HFF-Myc (cell line): ENCODE measurements around the gene TNFRSF1A.

ENCODE experiments used
- DNase-seq: peaks from one replicate; pipeline ENCODE4 v3.0.0-alpha.2; 2011; ENCODE audit warnings: low read depth; ENCODE audit errors: extremely low read depth
- H3K4me3 ChIP-seq: replicated peaks from 2 replicates; pipeline ENCODE4 v1.5.1; 2011; ENCODE audit warnings: low read depth, mild to moderate bottlenecking, control low read depth, low read length
- CTCF ChIP-seq: IDR thresholded peaks from 2 replicates; pipeline ENCODE4 v1.5.1; 2012; ENCODE audit warnings: mild to moderate bottlenecking, low read depth, low read length, control low read depth; ENCODE audit errors: missing control alignments

The TNFRSF1A gene

GRCh38 chr12:6355491-6356373 lies 13.9 kb upstream of the TNFRSF1A start:
- H3K4me3 ChIP-seq, result no peak overlapping the region
- DNase-seq, result no peak
- TF ChIP-seq CTCF, result no peak

DNA sequence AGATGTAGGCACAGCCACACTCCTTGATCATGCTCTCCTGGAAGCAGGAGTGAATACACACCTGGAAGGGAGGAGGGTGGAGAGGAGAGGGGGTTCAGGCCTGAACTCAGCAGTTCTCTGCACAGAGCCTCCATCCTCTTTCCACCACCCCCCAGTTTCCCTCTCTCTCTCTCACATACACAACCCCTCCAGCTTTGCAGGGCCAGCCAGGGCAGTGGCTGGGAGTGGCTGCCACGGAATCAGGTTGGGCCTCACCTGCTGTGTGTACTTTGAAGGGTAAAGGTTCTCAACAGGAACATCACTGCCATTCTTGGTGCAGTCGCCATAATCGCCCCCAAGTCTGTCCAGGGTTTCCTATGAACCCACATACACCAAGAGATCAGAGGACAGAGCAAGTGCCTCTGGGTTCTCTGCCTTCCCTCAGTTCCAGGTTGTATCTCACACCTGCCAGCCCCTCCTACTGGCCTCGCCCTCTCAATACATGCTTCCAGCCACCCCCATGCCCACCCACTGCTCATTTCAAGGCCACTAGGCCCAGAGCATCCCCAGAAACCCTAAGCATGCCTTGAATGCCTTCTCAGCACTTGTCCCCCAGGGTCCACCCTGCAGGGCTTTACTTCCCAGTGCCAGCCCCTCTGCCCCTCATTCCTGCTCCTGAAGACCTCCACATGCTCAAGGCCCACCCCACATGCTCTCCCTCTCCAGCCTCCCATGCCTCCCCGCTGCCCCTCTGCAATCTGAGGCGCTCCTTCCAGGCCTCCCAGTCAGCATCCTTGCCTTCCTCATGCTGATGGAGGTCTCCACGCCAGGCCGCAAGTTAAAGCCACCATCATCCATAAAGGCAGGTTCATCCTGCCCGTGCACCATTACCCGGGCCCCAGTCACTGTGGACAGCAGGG lies 12.9 kb upstream of the TNFRSF1A start:
- H3K4me3 ChIP-seq, result no peak overlapping the region
- no peak for TF ChIP-seq CTCF
- no peak for DNase-seq

DNA sequence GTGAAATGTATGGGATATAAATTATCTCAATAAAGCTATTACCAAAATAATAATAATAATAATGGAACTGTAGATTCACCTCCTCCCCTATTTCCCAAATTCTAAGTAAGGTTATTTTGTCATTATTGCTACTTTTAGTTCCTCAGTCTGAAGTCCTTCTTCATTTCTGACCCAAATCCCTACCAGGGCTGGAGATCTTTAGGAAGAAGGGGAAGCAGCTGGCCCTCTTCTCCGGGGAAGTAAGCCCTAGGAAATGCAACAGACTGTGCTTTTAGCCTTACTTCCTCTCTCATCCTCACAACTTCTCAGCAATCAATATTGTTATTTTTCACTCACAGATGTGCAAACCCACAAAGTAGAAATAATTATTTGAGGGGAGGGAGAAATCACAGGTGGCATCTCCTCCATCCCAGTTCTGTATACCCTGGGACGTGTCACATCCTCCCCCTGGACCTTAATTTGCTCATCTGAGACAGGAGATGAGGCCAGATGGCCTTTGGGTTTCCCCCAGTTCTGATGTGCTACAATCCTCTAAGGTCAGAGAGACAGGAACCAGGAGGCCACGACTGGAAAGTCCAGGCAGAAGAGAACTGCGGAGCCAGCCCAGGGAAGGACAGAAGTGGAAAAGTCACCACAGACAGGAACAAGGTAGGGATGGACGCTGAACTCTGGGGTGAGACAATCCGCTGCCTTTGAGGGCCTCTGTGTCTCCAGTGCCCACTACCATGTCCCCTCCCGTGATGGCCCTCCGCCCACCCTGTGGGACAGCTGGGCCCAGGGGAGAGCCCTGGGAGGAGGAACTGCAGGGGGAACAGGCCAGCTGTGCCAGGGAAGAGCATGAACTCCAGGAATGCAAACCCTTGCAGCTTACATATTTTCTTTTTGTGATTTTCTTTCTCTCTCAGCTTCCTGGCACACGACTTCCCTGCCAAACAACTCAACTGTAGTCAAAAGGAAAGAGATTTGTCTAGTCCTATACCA lies 10.6 kb upstream of the TNFRSF1A start:
- TF ChIP-seq CTCF, result no peak
- no peak for DNase-seq
- H3K4me3 ChIP-seq, result no peak overlapping the region

DNA sequence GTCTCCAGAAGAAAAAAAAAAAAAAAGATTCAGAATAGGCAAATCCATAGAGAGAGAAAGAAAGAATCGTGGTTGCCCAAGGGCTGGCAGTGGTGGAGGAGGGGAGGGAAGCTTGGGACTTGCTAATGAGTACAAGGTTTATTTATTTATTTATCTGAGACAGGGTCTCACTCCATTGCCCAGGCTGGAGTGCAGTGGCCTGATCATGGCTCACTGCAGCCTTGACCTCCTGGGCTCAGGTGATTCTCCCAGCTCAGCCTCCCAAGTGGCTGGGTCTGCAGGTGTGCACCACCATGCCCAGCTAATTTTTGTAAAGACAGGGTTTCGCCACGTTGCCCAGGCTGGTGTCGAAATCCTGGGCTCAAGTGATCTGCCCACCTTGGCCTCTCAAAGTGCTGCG lies 9.7 kb upstream of the TNFRSF1A start:
- H3K4me3 ChIP-seq, result no peak overlapping the region
- no peak for TF ChIP-seq CTCF
- no peak for DNase-seq

- TF ChIP-seq CTCF, result no peak
- H3K4me3 ChIP-seq, result no peak overlapping the region
- no peak for DNase-seq
Measured at GRCh38 chr12:6347367-6348338, 5.8 kb upstream of the TNFRSF1A start.
